HG02759 (cell line): Measurements from ENCODE around the gene LY6G5C.
A peak's percentile ranks its signal among the peaks of the same experiment; 100 is the strongest.

ENCODE experiments used
- ATAC-seq: cut with Tn5 transposase; IDR thresholded peaks from one replicate; pipeline ENCODE4 v1.9.1; 2021; ENCODE audit warnings: mild to moderate bottlenecking, moderate library complexity; ENCODE audit not compliant: unreplicated experiment

The LY6G5C gene, protein sequence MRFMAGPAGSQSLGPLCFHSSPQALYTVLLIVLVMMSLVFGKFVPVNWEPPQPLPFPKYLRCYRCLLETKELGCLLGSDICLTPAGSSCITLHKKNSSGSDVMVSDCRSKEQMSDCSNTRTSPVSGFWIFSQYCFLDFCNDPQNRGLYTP

DNA sequence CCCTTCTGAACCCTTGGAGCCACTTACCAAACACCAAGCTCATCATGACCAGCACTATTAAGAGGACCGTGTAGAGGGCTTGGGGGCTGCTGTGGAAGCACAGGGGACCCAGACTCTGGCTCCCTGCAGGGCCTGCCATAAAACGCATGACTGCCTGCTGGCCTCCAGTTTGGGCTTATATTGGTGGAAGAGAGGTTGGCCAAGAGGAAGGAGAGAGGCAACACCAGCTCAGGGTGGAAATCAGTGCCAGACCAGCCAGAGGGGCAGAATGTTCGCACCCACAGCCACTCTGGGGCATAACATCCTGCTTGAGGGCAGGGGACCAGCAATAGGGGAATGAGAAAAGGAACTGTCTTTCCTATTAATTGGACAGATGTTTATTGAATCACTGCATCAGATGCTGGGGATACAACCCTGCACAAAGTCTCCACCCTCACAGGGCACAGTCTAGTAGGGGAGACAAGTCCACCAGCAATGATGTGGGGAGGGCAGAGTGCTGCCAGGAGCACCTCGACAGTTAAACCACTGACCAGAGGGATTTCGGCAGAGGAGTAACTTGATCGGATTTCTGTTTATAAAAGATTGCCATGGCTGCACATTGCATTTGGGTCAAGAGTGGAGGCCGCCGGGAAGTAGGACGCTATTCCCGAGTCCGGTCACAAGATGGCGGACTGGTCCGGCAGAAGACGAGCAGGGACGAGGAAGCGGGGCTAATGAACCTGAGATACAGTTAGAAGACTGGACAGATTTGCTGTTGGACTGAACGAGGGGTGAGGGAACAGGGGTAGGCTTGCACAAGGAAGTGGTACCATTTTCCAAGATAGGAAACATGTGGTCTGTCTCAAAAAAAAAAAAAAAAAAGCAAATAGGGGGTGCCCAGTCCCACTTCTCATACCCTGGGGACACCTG, at the start of gene LY6G5C:
Gene LY6G5C, minus strand, starts transcription at position 842 of the 909 bp plus-strand sequence. Its CDS starts 694 bp downstream, at position 148.
- ATAC-seq = no peak

DNA sequence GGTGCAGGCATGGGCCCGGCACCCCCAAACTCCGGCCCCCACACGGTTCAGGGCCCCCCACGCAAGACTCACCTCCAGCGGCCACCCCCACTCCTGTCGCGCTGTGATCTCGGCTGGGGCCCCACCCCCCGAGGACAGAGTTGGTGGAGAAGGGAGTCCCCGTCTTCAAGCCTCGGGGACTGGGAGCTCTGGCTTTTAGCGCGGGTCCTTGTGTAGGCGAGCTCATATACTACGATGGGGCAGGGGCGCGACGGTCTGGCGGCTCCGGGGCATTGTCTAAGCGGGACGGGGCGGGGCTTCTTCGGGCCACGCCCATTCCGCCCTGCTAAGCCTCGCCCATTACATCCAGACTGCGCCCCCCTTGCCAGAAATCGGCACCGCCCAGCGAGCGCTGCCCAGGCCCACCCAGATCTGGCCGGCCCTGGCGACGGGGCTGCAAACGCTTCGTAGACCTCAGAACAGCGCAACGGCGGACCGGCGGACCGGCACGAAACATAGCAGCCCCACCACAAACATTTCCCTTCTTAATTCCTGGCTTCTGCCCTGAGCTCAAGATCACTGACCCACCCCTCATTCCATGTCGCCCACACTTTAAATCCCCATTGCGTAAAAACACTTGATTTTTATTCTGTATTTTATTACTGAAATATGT, 49.2 kb upstream of the LY6G5C start:
- ATAC-seq = peak; percentile 45

DNA sequence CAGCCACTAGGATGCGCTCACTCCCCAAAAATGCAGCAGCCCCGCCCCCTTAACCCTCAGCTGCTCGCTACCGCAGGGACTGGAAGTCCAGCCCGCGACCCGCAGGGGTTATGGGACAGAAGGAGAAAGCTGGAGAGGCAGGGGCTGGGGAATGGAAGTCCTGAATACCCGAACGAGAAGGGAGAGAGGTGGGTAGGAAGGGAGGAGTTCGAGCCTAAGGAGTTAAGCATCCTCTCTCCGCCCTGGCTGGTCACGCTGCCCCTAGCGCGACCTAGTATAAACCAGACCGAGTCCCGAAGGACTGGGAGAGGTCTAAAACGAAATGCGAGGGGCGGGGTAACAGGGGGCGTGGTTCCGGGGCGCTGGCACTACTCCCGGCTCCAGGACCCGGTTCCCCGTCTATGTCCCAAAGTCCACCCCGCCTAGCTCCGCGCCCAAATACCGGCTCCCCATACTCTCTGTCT, 48.7 kb upstream of the LY6G5C start:
- peak; percentile 49 for ATAC-seq

DNA sequence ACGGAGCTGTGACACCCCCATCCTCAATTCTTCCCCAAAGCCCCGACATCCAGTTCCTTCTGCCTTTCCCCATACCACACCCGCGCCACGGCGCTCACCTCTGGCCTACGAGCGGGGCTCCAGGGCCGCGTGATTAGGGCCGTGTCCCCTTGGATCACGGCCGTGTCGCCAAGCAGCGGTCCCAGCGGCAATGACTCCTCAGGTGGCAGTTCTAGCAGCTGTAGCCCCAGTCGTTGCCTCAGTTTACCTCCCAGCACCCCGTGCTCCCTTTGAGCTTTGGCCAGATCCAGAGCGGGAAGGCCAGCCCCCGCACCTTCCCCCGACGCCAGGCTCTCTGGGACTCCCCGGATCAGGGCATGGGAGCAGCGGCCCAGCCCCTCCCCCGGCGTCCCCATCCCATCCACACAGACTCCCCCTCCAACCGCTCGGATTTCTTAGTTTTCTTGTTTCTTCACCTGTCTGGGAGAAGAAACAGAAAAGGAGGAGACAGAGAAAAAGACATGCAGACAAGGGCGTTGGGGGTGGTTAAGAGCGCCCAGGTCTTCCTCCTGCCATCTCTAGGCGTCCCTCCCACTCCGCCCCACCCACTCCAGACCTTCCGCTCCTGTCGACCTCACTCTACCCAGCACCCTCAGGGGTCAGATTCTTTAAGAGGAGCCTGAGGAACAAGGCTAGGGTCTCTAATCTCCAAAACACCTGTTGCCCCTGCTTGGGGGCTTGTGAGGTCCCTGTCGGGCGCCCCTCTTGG, 48.1 kb upstream of the LY6G5C start, which contains the start of gene DDAH2:
Gene DDAH2, minus strand, starts transcription at position 533 of the 748 bp plus-strand sequence. Its CDS starts 138 bp downstream, at position 395.
- peak; percentile 12 for ATAC-seq

DNA sequence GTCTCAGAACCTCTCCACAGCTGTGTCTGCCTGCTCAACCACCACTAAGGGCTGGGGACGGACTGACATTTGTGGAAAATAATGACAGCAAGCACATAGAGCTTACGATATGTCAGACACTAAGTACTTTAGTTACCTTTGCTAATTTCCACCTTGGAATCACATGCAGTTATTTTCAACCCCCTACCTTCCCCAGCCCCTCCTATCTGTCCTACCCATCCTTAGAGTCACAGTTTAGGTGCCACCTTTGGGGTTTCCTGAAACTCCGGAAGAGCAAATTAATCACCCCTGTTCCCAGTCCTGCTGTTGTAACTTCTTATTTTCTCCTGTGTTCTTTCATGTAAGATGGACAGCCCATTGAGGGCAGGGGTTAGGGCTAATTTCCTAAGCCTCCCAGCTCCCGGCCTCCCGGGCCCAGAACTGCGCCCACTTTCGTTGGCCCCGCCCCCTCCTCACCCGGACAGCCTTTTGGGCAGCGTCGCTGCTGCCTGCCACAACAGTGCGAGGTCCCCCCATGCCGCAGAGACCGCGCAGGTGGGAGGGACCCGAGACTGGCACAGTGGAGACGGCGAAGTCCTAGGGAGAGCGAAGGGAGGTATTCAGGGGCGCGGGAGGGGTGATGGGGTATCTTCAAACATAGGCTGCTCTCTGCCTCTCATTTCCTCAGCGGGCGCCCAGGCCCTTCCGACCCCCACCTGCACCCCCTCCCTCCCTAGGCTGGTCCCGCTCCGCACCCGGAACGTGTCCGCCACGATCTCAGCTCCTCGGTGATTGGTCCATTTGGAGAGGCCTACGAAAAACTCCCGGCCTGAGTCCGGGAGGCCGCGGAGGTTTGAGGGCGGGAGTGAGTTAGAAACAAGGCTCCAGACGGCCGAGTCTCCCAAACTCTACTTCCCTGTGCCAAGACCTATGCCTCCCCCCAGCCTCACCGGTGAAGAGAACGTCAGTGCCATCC, 47.1 kb upstream of the LY6G5C start:
- ATAC-seq = no peak

DNA sequence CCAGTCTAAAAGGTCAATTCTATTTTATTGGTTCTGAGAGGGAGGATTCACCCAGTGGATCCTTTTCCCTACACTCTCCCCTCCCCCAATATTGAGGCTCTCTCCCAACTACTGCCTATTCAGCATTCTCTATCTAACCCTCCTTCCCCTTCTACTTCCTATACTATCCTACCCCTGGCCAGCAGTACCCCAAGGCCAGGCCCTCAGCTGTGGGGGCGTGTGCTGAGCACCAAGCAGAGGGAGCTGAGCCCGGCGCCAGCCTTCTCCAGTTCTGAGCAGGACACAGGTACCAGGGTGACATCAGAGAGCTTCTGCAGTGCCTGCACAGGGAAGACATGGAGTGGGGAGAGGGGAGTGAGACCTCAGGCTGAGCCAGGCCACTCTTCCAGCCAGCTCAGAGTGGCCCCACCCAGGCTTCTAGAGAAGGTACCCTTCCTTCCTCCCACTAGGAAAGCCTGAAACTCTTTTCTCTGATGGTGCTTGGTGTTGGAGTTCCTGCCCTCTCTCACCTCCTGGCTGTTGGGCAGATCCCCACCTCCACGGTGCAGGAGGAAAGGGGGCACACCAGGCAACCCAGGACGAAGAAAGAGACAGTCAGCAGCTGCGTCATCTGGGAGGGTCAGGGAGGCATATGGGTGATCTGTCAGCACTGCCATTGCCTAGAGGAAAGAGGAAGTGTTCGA, 46.3 kb upstream of the LY6G5C start:
- ATAC-seq = peak; percentile 65

DNA sequence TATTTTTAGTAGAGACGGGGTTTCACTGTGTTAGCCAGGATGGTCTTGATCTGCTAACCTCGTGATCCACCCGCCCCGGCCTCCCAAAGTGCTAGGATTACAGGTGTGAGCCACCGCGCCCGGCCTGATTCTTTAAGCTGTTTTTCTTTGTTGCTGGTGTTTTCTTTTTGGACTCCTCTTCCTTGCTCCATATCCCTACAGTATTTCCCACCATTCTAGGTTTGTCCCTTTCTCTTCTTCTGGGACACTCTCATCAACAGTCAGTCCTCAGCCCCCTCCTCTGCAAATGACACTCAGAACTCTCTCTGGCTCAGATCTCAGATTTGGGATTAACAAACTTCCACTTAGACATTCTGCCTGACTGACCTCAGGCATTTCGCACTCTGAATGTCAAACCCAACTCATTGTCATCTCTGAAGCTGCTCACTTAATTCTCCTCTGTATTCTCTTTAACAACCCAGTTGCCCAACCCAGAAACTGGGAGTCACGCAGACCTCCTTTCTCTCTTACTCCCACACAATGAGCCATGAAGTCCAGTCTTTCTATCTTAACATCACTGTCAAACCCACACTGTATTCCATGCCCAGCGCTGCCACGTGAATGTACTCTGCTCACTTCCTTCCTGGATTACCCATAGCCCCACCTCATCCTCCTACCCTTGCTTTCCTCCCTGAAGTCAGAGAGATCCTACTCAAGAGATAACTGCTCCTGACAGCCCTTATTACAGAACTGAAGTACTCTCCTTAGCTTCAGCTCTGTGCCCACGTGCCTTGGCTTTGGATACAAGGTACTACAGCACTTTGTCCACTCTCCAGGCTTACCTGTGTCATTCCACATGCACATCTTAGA, 44.9 kb upstream of the LY6G5C start:
- no peak for ATAC-seq

DNA sequence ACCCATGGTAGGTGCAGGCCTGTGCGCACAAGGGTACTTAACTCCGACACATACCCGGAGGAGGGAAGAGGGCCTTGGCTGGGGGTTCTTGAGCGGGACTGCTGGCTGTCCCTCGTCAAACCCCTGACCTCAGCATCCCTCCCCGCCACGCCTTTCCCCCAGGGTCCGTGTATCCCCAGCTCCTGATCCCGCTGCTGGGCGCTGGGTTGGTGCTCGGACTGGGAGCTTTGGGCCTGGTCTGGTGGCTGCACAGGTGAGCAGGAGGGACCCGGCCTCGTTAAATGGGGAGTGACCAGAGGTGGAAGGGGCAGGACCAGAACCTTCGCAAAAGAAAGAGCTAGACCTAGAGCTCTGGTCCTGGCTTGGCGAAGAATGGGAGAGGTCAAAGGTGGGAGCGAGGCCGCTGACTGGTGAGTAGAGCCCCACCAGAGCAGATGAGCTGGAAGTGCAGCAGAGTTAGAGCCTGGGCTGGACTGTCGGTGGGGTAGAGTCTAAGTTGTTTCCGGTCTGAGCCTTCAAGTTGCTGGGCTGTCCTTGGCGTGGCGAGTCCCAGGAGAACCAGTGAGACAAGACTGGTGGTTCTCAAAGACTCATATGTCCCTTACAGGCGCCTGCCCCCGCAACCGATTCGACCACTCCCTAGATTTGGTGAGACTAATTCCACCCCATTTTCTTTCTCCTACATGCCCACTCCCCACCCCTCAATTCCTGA, 43.3 kb upstream of the LY6G5C start:
- no peak for ATAC-seq

DNA sequence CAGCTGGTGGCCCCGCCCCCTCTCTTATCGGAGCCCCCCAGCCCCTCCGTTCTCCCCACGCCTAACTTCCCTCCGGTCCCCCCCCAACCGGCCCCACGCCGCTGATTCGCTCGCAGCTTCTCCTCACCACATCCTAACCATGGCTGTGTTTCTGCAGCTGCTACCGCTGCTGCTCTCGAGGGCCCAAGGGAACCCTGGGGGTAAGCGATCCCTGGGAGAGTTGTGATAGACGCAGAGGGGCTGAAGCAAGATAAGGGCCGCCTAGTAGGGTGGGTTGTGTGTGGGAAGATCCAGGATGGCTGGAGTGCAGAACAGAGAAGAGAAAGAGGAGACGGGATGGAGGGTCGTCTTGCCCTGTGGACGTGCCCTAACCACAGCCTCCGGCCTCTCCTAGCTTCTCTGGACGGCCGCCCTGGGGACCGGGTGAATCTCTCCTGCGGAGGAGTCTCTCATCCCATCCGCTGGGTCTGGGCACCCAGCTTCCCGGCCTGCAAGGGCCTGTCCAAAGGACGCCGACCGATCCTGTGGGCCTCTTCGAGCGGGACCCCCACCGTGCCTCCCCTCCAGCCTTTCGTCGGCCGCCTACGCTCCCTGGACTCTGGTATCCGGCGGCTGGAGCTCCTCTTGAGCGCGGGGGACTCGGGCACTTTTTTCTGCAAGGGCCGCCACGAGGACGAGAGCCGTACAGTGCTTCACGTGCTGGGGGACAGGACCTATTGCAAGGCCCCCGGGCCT, 42.5 kb upstream of the LY6G5C start, which contains the start of gene MPIG6B:
Gene MPIG6B, plus strand, starts transcription at position 129 of the 735 bp plus-strand sequence. Its CDS starts 11 bp downstream, at position 140.
- no peak for ATAC-seq

DNA sequence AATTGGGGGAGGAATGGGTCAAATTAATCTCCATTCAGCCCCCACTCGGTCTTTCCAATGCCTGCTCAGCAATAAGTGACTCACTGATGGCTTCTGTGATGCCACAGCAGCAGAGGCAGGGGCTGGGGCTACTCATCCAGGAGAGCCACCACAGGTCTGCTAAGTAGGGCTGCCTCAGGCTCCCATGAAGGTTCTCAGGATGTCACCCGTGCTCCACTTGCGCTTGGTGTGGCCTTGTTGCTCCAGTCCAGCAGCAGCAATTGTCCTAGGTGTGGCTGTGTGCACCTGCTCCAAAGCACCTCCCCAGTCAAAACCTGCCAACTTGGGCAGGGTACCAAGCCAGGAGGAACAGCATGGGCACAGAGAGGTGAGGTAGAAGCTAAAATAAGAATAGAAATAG, 41.3 kb upstream of the LY6G5C start:
- no peak for ATAC-seq

DNA sequence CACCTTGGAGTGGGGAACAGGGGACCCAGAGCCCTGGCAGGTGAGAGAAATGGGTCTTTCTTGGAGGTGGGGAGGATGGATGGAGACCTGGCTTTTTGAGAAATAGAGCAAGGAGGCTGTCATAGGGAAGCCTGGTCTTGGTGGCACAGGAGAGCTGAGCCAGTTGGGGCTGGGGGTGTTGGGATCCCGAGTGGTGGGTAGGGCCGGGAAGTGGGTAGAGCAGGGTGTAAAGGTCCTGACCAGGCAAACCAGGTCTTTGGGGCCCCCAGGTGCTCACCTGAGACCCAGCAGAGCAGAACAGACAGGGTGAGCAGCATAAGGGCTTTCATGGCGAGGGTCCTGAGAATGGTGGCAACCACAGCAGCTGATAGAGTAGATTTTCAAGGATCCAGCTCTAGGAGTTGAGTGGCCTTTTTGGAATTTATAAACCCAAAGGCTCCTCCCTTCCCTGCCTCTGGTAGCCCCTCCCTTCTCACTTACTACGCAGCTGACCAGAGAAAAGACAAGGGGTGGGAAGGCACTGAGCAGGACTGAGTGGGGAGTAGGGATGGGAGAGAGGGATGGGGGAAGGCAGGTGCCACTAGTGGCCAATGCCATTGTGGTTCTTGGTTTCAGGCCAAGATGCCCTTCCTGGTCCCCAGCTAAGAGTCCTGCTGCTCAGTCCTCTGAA, 40.6 kb upstream of the LY6G5C start, which contains the start of gene LY6G6C:
Gene LY6G6C, minus strand, starts transcription at position 396 of the 670 bp plus-strand sequence. Its CDS starts 67 bp downstream, at position 329.
- no peak for ATAC-seq

DNA sequence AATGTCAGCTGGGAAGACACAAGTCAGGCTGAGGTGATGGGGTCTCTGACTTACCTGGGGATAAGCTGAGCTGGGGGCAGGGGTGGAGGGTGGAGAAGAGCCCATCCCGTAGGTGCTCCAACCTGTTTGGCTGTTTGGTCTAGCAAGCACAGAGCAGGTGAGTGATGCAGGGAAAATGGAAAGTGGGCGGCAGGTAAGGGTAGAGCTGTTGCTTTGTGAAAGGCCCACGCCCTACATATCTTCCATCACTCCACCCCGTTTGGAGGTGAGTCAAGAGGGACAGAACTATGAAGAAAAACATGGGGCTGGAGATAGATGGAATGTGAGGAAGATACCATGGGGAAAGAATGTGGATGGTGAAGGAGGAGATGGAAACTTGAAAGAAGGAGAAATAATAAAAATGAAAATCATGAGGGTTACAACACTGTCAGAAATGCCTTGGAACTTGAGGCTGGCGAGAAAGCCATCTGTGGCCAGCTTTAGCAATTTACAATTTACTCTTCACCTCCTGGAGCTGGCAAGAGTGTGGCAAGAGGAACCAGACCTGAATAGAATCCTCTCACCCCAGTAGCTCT, 39.4 kb upstream of the LY6G5C start:
- no peak for ATAC-seq

DNA sequence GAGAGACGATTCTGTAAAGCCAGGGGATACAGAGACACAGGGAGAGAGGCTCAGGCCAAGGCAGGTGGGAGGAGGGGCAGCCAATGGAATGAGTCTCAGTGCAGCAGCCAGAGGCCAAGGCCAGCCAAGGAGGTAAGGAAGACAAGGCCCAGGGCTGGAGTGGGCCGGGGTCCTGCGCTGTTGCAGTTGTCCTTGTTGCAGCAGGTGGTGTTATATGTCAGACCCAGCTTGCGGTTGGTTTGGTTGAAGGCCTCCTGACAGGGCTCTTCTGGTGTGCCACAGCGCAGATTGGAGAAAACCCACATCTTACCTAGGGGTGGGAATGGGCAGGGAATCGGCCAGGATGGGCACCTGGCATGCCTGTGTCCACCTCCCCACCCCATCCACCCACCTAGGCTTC, 38.1 kb upstream of the LY6G5C start:
- ATAC-seq = no peak

DNA sequence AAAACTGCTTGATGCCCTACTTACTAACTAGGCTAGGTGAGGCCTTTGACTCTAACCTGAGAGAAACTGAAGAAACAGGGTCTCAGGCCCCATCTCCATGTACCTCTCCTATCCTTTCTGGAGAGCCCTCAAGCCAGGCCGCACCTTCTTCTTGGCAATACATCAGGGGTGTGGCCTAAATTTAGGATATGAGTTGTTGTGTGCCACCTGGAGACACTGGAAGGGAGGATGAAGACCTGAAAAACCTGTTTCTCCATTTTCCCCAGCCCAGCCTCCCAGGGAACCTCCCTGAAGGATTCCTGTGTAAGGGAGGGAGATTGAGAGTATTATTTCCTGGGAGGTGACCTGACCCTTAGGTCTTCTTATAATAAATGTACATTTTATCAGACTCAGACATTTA, 37.4 kb upstream of the LY6G5C start:
- ATAC-seq = no peak

DNA sequence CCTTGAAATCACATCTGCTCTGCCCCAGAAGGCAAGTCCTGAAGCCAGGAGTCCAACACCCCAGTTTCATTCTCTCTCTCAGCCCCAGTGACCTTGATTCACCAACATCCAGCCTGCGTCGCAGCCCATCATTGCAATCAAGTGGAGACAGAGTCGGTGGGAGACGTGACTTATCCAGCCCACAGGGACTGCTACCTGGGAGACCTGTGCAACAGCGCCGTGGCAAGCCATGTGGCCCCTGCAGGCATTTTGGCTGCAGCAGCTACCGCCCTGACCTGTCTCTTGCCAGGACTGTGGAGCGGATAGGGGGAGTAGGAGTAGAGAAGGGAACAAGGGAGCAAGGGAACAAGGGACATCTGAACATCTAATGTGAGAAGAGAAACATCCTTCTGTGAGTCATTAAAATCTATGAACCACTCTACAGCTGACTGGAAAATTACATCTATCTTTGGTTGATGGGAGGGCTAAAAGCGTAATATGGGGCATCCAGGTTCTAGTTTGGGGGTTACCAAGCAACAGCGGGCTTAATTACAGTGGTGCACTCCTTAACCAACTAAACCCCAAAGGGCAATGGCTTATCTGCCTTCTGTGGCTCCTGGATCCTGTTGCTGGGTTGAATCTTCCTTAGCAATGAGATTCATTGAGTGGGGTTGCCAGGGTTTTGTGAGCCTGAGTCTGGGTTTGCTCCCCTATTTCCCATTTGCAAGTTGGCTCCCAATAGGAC, 36.8 kb upstream of the LY6G5C start:
- no peak for ATAC-seq
